ENCODE results near the gene TMEM107. TPM values are rescaled to one million over a fixed set of nuclear protein-coding genes. Genes with fewer than 3 reads are reported as not detected.

Gene TMEM107
- total and polyA plus RNA-seq, 10 of the 15 experiments (the other 5 are each of a cell fraction or from before 2014, with no cell fraction given) = 7.9 to 38.7 (median 22.9) TPM

GRCh38 chr17:8161289-8162232 is 14.6 kb downstream of the TMEM107 start:
- TF ChIP-seq CREM (IDR thresholded peaks at IDR 0.05; ENCODE audit: low read depth) (no peak), HDAC6 (IDR thresholded peaks at IDR 0.05; ENCODE audit: unreplicated experiment) (no peak), SIX5 (IDR thresholded peaks at IDR 0.05; ENCODE audit: low read depth, low read length, severe bottlenecking) (no peak), POLR2A (IDR thresholded peaks at IDR 0.05; ENCODE audit: low read depth, low read length) (peak; percentile 66), ZNF217 (IDR thresholded peaks at IDR 0.05) (no peak), POLR2AphosphoS5 (IDR thresholded peaks at IDR 0.05; ENCODE audit: low read length) (peak; percentile 25; the same call in 1 of the 2 replicates), RCOR1 (conservative IDR thresholded peaks at IDR 0.05; ENCODE audit: low read depth, low read length) (no peak)
- Histone ChIP-seq H3K4me3 (peak overlapping the region; percentile 95), H4K20me1 (ENCODE audit: control insufficient read depth, insufficient read depth) (no peaks in the 10 kb centered on the region), H3K4me2 (ENCODE audit: control insufficient read depth, insufficient read depth) (peak overlapping the region; percentile 100), H3K36me3 (ENCODE audit: control insufficient read depth in 2 of 2, insufficient read depth in 2 of 2, low read length in 1 of 2) (peaks cover 0 to 5% of the 10 kb centered on the region in 2 experiments; a peak in 1 of 4 replicates), H3K79me2 (ENCODE audit: control insufficient read depth, insufficient read depth, low read length) (peaks cover 24% of the 10 kb centered on the region), H3K9me3 (replicated peaks; ENCODE audit: control insufficient read depth, insufficient read depth, low read length) (no peaks in the 10 kb centered on the region), H3K27ac (ENCODE audit: control insufficient read depth, insufficient read depth) (peak overlapping the region; percentile 87), H3K9ac (ENCODE audit: control insufficient read depth, insufficient read depth, low read length) (peak overlapping the region; percentile 91), H2AFZ (ENCODE audit: control insufficient read depth, low read depth, low read length) (no peak overlapping the region), H3K4me1 (ENCODE audit: control insufficient read depth, insufficient read depth, low read length) (peaks cover 33% of the 10 kb centered on the region), H3K27me3 (replicated peaks in 1 of 2; ENCODE audit: control insufficient read depth in 2 of 2, insufficient read depth in 2 of 2, low read length in 1 of 2) (no peaks in the 10 kb centered on the region)
- ChIA-PET CTCF (interaction anchor here (0.8 to 2.3 kb wide), 11 partner anchors 12 to 172 kb away, joined by 3 to 11 read pairs (median 5); no protein-coding TSS in a partner anchor), POLR2A (interaction anchor here (0.9 to 2.6 kb wide), 5 partner anchors 9 to 25 kb away, joined by 3 to 12 read pairs (median 4); partner anchors contain the start of gene PER1), RAD21 (ENCODE audit: unreplicated experiment) (interaction anchor here (1.1 to 2.2 kb wide), 4 partner anchors 35 to 60 kb away, joined by 3 to 9 read pairs (median 4); no protein-coding TSS in a partner anchor), SMC1A (ENCODE audit: uncharacterized antibody, unreplicated experiment) (interaction anchor here (0.7 to 2.7 kb wide), 12 partner anchors 11 to 139 kb away, joined by 3 to 15 read pairs (median 4); no protein-coding TSS in a partner anchor)
- ATAC-seq (peak; percentile 3), FAIRE-seq (no peak), DNase-seq (ENCODE audit: low read depth, low spot score) (no peak)
- intact Hi-C loops (cut with micrococcal nuclease; ENCODE audit: unreplicated experiment) (loop anchor here (5.0 kb wide), 1 partner anchor 99 kb away; no protein-coding TSS in a partner anchor), in situ Hi-C loops (cut with MboI) (no loop called here)
- WGBS (ENCODE audit: insufficient coverage, insufficient replicate concordance, low lambda C conversion rate, missing lambda C conversion rate) = 47% methylated on average over 19 of the region's 19 CpGs
- TSS peak; percentile 82 for BruUV-seq (replicated peaks)
